ENCODE results near the gene CORO2A. TPM values are rescaled to one million over a fixed set of nuclear protein-coding genes. Genes with fewer than 3 reads are reported as not detected.

CORO2A gene
- total RNA-seq, 4 donors from 2014 or later = 0.77 to 4.8 (median 0.86) TPM

DNA sequence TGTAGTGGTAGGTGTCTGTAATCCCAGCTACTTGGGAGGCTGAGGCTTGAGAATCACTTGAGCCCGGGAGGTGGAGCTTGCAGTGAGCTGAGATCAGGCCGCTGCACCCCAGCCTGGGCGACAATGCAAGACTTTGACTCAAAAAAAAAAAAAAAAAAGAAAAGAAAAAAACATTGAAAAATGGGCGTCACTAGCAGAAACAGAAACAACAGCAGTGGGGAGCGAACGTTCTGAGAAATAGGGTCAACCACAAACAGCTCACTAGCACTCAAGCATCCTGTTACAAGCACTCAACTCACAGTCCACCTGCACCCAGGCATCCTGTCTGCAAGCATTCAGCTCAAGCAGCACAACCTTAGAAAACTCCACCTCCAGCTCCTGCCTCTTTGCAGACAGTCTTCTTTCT, 90.6 kb downstream of the CORO2A start:
- Histone ChIP-seq H3K36me3 (peaks cover 0 to 26% of the 10 kb centered on the region in 2 donors), H3K4me1 (no peaks in the 10 kb centered on the region), H3K27me3 (no peaks in the 10 kb centered on the region), H3K27ac (no peak overlapping the region), H3K9me3 (peaks cover 0 to 10% (median 0%) of the 10 kb centered on the region in 3 donors), H3K4me3 (no peak overlapping the region)
- ATAC-seq = no peak
- WGBS, 2 donors (ENCODE audit: low coverage in 1 of 2) = 51 to 57% methylated on average over 4 to 6 of the region's 6 CpGs
- TF ChIP-seq EP300 (IDR thresholded peaks at IDR 0.05) (no peak), CTCF (IDR thresholded peaks at IDR 0.05) (no peak), POLR2A (IDR thresholded peaks at IDR 0.05) (no peak), POLR2AphosphoS5 (IDR thresholded peaks at IDR 0.05) (no peak)

GRCh38 chr9:98101416-98101815, 91.0 kb downstream of the CORO2A start:
- WGBS, 2 donors (ENCODE audit: low coverage in 1 of 2) = 87 to 93% methylated on average over 5 to 7 of the region's 7 CpGs

DNA sequence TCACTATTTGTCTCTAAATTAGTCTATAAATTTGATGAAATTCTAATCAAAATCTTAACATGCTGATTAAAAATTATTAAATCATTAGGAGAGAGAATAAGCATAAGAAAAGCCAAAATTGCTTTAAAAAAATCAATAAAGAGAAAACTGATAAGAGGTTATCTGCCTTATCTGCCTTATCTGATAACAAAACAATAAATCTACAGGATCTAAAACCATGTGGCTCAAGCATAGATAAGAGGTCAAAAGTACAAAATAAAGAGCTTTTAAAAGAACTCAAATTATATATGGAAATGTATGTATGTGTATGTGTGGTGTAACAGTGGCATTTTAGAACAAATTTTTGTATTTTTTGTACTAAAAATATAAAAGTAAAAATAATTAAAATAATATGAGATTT, 92.0 kb downstream of the CORO2A start:
- no peak overlapping the region for H3K4me3 ChIP-seq
- no peak for TF ChIP-seq POLR2AphosphoS5 (IDR thresholded peaks at IDR 0.05)
- TF ChIP-seq EP300 (IDR thresholded peaks at IDR 0.05) = no peak
- TF ChIP-seq CTCF (IDR thresholded peaks at IDR 0.05) = no peak
- no peak for TF ChIP-seq POLR2A (IDR thresholded peaks at IDR 0.05)
- no peaks in the 10 kb centered on the region for H3K9me3 ChIP-seq
- H3K27ac ChIP-seq = no peak overlapping the region
- H3K36me3 ChIP-seq = peaks cover 0 to 36% of the 10 kb centered on the region in 2 donors
- peaks cover 2% of the 10 kb centered on the region for H3K27me3 ChIP-seq
- ATAC-seq = no peak
- H3K4me1 ChIP-seq = no peaks in the 10 kb centered on the region

More at GRCh38 chr9:98101416-98101815, 91.0 kb downstream of the CORO2A start:
- ATAC-seq = no peak
- Histone ChIP-seq H3K27me3 (no peaks in the 10 kb centered on the region), H3K9me3 (peaks cover 0 to 6% (median 0%) of the 10 kb centered on the region in 3 donors), H3K27ac (no peak overlapping the region), H3K4me3 (no peak overlapping the region), H3K36me3 (peaks cover 0 to 26% of the 10 kb centered on the region in 2 donors), H3K4me1 (no peaks in the 10 kb centered on the region)
- no peak for TF ChIP-seq CTCF (IDR thresholded peaks at IDR 0.05)
- TF ChIP-seq POLR2AphosphoS5 (IDR thresholded peaks at IDR 0.05) = no peak
- TF ChIP-seq POLR2A (IDR thresholded peaks at IDR 0.05) = no peak
- no peak for TF ChIP-seq EP300 (IDR thresholded peaks at IDR 0.05)

- no peaks in the 10 kb centered on the region for H3K9me3 ChIP-seq
- H3K4me3 ChIP-seq = no peak overlapping the region
- H3K4me1 ChIP-seq = no peaks in the 10 kb centered on the region
- peaks cover 5% of the 10 kb centered on the region for H3K27me3 ChIP-seq
- TF ChIP-seq POLR2A (IDR thresholded peaks at IDR 0.05) = no peak
- no peak for TF ChIP-seq EP300 (IDR thresholded peaks at IDR 0.05)
- no peak for TF ChIP-seq CTCF (IDR thresholded peaks at IDR 0.05)
- no peak for TF ChIP-seq POLR2AphosphoS5 (IDR thresholded peaks at IDR 0.05)
- peaks cover 0 to 42% of the 10 kb centered on the region in 2 donors for H3K36me3 ChIP-seq
- no peak overlapping the region for H3K27ac ChIP-seq
- ATAC-seq = no peak
- 82% methylated on average over 4 to 5 of the region's 5 CpGs for WGBS, 2 donors (ENCODE audit: low coverage in 1 of 2)
These were observed 92.5 kb downstream of the CORO2A start for GRCh38 chr9:98099898-98100297.

- Histone ChIP-seq H3K9me3 (no peaks in the 10 kb centered on the region), H3K4me3 (no peak overlapping the region), H3K27me3 (peaks cover 5% of the 10 kb centered on the region), H3K36me3 (peaks cover 0 to 47% of the 10 kb centered on the region in 2 donors), H3K4me1 (no peaks in the 10 kb centered on the region), H3K27ac (no peak overlapping the region)
- WGBS, 2 donors (ENCODE audit: low coverage in 1 of 2) = 100% methylated on average over 1 of the region's 2 CpGs; no CpG with 5 or more reads in 1 of the 2 donors
- TF ChIP-seq CTCF (IDR thresholded peaks at IDR 0.05) (no peak), POLR2A (IDR thresholded peaks at IDR 0.05) (no peak), EP300 (IDR thresholded peaks at IDR 0.05) (no peak), POLR2AphosphoS5 (IDR thresholded peaks at IDR 0.05) (no peak)
- no peak for ATAC-seq
These were observed 93.1 kb downstream of the CORO2A start for GRCh38 chr9:98099346-98099745.
